GM21576 (cell line): ENCODE data around the gene CDK2AP2.
"Not testable (repeated sequence)": the region's sequence is repeated elsewhere in the genome, so short reads cannot be mapped to it uniquely, and the experiment has no call there.

ENCODE experiments used
- ATAC-seq: cut with Tn5 transposase; IDR thresholded peaks from one replicate; pipeline ENCODE4 v1.9.1; 2021; ENCODE audit warnings: mild to moderate bottlenecking, moderate library complexity; ENCODE audit not compliant: unreplicated experiment

Gene CDK2AP2

DNA sequence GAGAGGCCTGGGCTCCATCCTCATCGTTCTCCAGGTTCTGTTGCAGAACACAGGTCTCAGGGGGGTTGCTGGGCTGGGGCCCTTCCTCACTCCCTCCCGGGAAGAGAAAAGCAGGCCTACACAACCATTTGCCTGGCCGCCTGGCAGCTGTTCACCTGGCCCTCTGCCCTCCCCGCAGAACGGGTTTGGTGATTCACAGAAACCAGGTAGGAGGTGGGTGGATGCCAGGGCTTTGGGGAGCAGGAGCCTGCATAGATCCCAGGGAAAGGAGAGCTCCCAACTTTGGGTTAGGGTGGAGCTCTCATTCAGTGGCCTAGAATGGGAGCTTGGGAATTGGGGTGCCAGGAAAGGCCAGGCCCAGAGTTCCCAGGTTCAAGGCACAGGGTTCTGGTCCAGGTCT is 39.9 kb downstream of the CDK2AP2 start:
- no peak for ATAC-seq

DNA sequence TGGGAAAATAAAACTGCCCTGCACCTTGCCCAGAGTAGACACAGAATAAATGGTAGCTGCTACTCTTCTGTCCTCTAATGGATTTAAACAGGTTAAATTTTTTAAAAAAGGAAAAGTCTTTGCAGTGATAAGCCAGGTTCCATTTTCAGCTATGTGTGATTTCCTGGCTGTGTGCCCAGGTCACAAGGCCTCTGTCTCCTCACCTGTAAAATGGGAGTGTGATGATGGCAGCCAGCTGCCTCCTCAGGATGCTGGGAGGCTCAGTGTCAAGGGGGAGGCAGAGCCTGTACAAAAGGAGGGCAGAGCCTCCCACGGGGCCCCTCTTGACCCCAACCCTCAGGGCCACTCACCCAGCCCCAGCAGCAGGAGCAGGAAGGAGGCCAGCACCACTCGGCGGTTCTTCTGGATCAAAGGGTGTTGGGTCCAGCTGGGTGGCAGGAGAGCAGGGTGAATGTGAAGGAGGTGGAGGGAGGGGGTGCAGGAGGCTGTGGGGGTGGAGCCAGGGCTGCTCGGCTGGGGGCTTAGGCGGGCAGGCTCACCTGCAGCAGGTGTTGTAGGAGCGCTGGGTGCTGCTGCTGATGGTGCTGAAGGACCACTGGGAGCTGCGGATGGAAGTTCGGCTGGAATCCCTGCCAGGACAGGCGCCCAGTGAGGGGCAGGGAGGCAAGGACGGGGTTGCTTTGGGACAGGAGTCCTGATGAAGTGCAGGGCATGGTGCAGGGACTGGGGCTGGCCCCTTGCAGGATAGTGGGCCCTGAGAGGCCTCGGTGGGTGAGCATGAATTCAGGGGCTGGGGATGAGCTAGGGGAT is 40.8 kb downstream of the CDK2AP2 start:
- no peak for ATAC-seq

DNA sequence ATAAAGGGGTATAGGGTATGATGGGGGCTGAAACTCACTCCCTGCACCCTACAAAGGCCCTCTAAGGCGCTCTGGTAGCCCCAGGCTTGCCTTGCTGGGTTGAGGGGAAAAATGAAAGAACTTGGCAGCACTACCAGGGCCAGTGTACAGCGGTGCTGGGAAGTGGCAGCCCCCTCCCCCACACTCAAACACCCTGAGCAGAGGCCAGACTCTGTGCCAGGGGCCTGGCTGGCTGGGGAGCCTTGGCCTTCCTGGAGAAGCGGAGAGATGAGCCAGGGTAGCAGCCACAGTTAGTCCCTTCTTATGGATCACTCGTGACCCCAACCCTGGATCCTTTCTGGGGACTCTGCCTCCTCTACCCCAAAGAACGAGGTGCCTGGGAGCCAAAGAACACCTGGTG is 41.6 kb downstream of the CDK2AP2 start:
- ATAC-seq: no peak

DNA sequence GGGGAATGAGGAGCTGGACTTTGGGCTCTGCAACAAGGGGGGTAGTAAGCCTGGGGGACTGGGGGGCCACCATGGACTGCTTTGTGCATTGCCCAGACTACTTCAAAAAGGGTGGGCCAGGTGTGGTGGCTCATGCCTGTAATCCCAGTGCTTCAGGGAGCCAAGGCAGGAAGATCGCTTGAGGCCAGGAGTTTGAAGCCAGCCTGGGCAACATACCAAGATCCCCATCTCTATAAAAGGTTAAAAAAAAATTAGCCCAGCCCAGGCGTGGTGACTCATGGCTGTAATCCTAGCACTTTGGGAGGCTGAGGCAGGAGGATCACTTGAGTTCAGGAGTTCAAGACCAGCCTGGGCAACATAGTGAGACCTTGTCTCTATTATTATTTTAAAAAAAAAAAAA is 42.4 kb downstream of the CDK2AP2 start:
- ATAC-seq: not testable (repeated sequence)

DNA sequence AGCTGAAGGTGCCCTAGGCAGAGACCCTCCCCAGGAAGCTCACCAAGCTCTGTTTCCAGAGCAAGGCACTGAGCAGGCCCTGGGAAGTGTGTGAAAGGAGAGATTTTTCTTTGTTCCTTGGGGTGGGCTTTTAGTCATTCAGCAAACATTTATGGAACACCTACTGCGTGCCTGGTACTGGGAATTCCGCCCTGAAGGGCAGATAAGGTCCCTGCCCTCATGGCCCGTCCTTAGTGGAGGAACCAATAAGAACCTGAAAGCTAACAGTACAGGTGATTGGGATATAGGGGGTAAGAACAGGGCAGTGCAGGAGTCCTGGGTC is 42.8 kb downstream of the CDK2AP2 start:
- ATAC-seq: no peak

DNA sequence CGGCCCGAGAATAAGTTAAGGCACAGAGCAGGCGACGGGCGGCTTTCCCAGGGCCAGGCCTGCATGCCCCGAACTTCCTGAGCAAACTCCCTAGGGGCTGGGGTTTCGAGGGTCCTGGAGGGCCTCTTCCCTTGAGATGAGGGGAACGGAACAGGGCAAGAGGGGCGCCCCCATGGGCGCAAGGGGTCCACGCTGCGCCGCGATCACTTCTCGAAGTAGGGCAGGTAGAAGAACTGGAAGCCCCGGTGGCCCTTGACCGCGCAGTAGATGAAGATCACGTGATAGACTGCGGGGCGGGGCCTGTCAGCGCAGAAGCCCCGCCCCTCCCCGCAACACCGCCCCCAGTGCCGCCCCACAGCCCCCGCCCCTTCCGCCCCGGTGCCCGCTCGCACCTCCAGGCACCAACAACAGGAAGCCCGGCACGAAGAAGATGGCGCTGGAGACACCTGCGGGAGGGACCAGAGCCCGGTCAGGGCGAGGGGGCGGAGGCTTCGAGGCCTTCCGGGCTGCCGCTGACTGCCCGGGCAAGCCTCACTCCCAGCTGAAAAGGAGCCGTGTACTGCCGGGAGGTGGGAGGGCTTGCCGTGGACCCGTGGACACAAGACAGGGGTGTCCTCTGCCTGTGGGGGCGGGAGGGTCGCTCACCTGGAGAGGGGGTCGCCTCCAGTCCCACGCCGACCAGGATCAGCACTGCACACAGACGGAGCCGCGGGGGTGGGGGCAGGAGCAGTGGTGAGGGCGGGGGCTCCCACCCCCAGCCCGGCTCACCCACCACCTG is 43.4 kb downstream of the CDK2AP2 start:
- ATAC-seq: no peak

DNA sequence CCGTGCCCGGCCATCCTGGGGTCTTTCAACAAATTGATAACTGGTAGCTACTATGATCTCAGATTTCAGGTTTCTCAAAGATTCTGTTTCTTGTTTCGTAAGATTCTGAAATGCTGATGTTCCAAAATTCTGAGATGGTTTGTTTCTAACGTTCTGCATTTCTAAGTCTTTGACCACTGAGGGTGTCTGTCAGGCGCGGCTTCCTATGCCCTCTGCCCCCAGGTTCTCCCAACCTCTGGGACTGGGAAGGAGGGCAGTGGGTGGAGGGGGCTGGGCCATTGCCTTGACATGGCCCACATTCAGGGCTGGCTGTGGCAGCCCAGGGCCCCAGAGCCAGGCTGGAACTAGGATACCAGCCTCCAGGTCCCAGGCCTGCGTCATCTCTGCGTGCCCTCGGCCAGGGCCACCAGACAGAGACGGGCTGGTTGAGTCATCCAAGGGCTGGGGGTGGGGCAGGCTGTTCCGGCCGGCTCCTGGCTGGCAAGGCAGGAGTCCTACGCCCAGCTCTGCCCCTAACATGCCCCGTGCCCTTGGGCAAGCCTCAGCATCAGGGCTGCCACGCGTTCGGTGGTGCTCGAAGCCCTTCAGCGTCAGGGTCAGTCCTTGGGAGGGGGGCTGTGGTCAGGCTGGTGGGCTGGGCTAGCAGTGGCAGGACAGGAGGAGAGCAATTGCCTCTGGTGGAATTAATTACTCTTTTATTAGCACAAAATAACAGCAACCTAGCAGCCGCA is 44.1 kb downstream of the CDK2AP2 start:
- ATAC-seq: no peak

DNA sequence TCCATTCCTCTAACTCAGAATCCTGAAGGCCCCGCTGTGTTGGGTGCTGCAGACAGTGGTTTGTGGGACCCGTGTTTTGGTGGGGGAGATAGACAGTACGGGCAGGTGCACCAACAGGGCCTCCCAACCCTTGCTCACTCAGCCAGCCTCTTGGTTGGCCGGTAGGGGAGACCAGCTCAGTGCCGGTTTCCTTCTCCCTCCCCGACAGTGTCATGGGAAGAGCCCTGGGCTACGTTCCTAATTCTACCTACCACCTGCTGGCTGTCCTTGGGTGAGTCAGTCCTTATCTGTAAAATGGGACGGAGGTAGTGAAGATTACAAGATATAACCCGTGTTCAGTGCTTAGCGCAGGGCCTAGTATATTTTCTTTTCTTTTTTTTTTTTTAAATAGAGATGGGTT is 44.8 kb downstream of the CDK2AP2 start:
- ATAC-seq: no peak

DNA sequence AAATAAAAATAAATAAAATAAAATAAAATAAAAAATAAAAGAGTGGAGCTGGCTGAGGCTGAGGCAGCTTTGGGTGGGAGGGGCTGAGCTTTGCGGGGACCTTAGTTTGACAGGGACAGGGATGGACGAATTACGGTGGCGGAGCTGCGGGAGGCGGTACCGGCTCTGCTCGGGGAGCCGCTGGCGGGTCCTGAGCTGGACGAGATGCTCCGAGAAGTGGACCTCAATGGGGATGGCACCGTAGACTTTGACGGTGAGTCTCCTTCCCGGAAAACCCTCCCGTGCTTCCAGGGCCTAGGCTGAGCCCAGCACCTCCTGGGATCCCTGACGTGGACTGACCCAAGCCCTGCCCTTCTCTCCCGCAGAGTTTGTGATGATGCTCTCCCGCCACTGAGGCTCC is 49.7 kb downstream of the CDK2AP2 start:
- no peak for ATAC-seq

DNA sequence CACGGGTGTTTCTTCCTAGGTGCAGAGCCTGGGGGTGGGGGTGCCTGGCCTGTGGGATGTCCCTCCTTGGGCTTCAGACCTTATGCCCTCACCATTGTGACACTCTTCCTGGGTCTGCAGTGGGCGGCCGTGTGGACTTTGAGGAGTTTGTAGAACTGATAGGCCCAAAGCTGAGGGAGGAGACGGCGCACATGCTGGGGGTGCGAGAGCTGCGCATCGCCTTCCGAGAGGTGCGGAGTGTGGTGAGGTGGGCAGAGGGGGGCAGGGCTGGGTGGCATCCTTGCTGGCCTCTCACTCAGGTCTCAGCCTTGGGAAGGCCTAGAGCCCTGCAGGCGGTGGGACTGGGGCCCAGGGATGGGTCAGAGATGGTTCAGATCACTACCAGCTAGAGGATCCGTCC is 50.5 kb downstream of the CDK2AP2 start:
- no peak for ATAC-seq
